NCI-H2081 (cell line): ENCODE measurements around the gene EML1.

Source experiments
- DNase-seq, 2 experiments: peaks; one replicate each; lab custom pipeline; 2025; lab: John Stamatoyannopoulos, UW

Gene EML1

GRCh38 chr14:99779751-99780150, 13.5 kb upstream of the EML1 start:
- DNase-seq: no peak

GRCh38 chr14:99780690-99781089, 12.5 kb upstream of the EML1 start:
- DNase-seq: no peak

- DNase-seq: no peak
These were observed 12.1 kb upstream of the EML1 start for GRCh38 chr14:99781091-99781490.

GRCh38 chr14:99781853-99782610, 11.2 kb upstream of the EML1 start:
- DNase-seq: no peak

- DNase-seq: no peak
These were observed 8.7 kb upstream of the EML1 start for GRCh38 chr14:99784508-99784907.

- DNase-seq: no peak
These were observed 7.8 kb upstream of the EML1 start for GRCh38 chr14:99785426-99785825.

GRCh38 chr14:99786511-99786989, 6.7 kb upstream of the EML1 start:
- no peak for DNase-seq

- DNase-seq: no peak
These were observed 4.5 kb upstream of the EML1 start for GRCh38 chr14:99788713-99789112.

GRCh38 chr14:99789581-99789980, 3.6 kb upstream of the EML1 start:
- no peak for DNase-seq

- DNase-seq: peak; percentile 11 to 39
These were observed 2.8 kb upstream of the EML1 start for GRCh38 chr14:99790201-99790977.

- DNase-seq: peak in 1 of 2 experiments; percentile 17
These were observed 2.2 kb upstream of the EML1 start for GRCh38 chr14:99790978-99791376.

GRCh38 chr14:99791476-99792209, 1.6 kb upstream of the EML1 start:
- DNase-seq: no peak

GRCh38 chr14:99792210-99792535, 1.0 kb upstream of the EML1 start:
- no peak for DNase-seq

- DNase-seq: no peak
These were observed 531 bp upstream of the EML1 start for GRCh38 chr14:99792551-99793212.

GRCh38 chr14:99794151-99794780, 1.1 kb downstream of the EML1 start:
- no peak for DNase-seq

GRCh38 chr14:99795046-99795445, 1.8 kb downstream of the EML1 start:
- no peak for DNase-seq

GRCh38 chr14:99797231-99797630, 4.0 kb downstream of the EML1 start:
- DNase-seq: no peak

- no peak for DNase-seq
These were observed 7.6 kb downstream of the EML1 start for GRCh38 chr14:99800781-99801180.

- DNase-seq: no peak
These were observed 9.3 kb downstream of the EML1 start for GRCh38 chr14:99802301-99803105.

- peak in 1 of 2 experiments; percentile 63 for DNase-seq
These were observed 10.0 kb downstream of the EML1 start for GRCh38 chr14:99803106-99803775.
